Measurements from ENCODE around the gene ANO10. TPM values are rescaled to one million over a fixed set of nuclear protein-coding genes. Genes with fewer than 3 reads are reported as not detected.
"Not testable (repeated sequence)": the region's sequence is repeated elsewhere in the genome, so short reads cannot be mapped to it uniquely, and the experiment has no call there.

The ANO10 gene, protein sequence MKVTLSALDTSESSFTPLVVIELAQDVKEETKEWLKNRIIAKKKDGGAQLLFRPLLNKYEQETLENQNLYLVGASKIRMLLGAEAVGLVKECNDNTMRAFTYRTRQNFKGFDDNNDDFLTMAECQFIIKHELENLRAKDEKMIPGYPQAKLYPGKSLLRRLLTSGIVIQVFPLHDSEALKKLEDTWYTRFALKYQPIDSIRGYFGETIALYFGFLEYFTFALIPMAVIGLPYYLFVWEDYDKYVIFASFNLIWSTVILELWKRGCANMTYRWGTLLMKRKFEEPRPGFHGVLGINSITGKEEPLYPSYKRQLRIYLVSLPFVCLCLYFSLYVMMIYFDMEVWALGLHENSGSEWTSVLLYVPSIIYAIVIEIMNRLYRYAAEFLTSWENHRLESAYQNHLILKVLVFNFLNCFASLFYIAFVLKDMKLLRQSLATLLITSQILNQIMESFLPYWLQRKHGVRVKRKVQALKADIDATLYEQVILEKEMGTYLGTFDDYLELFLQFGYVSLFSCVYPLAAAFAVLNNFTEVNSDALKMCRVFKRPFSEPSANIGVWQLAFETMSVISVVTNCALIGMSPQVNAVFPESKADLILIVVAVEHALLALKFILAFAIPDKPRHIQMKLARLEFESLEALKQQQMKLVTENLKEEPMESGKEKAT
- total RNA-seq, result 100 to 1,000 TPM in 1 of 4 donors, 10 to 100 TPM in 3; 32.8 to 111 (median 54.3) TPM

DNA sequence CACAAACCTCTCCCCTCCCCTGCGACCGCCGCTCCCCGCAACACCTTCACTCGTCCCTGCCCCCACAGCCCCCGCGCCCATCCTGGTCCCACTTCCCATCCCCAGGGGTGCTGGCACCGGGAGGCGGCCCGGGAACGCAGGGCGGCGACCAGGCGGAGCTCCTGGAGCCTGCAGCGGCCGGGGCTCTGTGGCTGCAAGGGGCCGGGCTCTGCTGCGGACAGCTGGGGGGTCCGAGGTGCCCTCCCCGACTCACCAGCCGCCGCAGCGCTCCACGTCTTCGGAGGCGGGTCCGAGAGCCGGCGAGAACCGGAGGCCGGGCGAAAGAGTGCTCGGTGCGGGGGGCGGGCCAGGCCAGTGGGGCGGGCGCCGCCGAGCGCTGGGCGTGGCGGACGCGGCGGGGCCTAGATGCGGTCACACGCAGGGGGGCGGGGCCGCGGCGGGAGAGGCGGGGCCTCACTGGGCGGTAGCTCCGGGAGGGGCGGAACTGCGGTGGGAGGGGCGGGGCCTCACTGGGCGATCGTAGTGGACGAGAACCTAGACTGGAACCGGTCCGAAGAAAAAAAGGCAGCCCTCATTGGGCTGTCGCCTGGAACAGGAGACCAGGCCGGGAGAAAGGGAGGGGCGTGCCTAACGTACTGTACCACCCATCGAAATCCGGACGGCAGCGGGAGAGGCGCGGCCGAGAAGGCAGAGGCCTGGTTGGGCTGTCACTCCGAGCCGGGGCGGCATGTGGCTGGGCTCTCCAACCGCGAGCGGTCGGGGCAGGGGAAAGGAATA, at the start of gene ANO10:
ANO10 (minus strand) TSS at position 356 of the 777 bp plus-strand sequence. CDS start 16,159 bp downstream, outside the sequence.
- Histone ChIP-seq H3K4me1 (no peaks in the 10 kb centered on the region), H3K27ac (peak within 1 kb of the TSS; percentile 84 to 93), H3K36me3 (no peaks in the 10 kb centered on the region), H3K27me3 (no peaks in the 10 kb centered on the region), H3K4me3 (peak within 1 kb of the TSS; percentile 78 to 97), H3K9me3 (no peaks in the 10 kb centered on the region)
- DNase-seq, result peak; percentile 99
- intact Hi-C loops (cut with DNase I; ENCODE audit: low total_unique reads), result no loop called here
- TF ChIP-seq POLR2A (IDR thresholded peaks at IDR 0.05), result peak; percentile 59 to 94
- TF ChIP-seq, protein P1, sequence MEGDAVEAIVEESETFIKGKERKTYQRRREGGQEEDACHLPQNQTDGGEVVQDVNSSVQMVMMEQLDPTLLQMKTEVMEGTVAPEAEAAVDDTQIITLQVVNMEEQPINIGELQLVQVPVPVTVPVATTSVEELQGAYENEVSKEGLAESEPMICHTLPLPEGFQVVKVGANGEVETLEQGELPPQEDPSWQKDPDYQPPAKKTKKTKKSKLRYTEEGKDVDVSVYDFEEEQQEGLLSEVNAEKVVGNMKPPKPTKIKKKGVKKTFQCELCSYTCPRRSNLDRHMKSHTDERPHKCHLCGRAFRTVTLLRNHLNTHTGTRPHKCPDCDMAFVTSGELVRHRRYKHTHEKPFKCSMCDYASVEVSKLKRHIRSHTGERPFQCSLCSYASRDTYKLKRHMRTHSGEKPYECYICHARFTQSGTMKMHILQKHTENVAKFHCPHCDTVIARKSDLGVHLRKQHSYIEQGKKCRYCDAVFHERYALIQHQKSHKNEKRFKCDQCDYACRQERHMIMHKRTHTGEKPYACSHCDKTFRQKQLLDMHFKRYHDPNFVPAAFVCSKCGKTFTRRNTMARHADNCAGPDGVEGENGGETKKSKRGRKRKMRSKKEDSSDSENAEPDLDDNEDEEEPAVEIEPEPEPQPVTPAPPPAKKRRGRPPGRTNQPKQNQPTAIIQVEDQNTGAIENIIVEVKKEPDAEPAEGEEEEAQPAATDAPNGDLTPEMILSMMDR (IDR thresholded peaks at IDR 0.05), result peak in 1 of 4 experiments; percentile 5

DNA sequence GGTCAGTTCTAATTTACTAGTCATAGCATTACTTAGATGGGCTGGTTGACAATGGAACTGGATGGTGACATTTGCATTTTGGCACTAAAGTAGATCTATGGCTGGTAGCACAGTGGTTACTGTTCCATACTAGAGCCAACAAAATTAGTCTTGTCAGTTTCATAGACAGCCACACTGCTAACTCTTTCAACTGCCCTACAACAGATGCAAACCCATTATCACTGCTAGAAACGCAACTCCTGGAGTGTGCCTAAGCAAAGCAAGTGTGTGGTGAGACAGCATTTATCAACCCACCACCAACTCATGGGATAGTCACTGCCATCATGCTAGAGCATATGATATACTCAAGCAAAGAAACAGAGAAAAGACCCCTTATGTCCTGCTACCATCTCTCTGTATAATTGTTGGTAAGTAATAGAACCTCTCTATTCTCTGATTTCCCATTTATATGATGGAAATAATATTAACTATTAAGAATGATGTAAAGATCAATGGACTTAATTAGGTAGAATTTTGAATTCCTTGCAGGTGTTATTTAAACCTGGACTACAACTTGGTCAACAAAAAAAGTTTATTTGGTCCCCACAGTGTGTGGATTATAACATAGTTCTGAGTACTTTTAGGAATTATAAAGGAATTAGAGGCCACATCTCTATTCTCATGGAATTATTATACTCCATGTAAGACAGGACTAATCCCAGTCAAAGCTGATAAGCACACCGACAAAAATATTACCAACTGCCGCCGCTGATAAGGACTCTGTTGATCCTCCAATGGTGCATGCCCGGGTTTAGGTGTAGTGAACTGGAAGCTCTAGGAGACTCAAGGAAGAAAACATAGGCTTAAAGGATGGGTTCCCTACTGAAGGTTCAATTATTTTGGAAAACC, 49.1 kb upstream of the ANO10 start:
- Histone ChIP-seq H3K4me3 (no peak overlapping the region), H3K27me3 (no peaks in the 10 kb centered on the region), H3K4me1 (no peaks in the 10 kb centered on the region), H3K36me3 (no peaks in the 10 kb centered on the region), H3K9me3 (no peaks in the 10 kb centered on the region), H3K27ac (no peak overlapping the region)
- intact Hi-C loops (cut with DNase I; ENCODE audit: low total_unique reads), result no loop called here
- no peak for DNase-seq
- TF ChIP-seq, protein P1 (IDR thresholded peaks at IDR 0.05), result no peak
- TF ChIP-seq POLR2A (IDR thresholded peaks at IDR 0.05), result no peak

DNA sequence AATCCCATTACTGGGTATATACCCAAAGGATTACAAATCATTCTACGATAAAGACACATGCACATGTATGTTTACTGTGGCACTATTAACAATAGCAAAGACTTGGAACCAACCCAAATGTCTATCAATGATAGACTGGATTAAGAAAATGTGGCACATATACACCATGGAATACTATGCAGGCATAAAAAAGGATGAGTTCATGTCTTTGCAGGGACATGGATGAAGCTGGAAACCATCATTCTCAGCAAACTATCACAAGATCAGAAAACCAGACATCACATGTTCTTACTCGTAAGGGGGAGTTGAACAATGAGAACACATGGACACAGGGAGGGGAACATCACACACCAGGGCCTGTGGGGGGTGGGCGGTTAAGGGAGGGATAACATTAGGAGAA, 43.2 kb upstream of the ANO10 start:
- H3K36me3 ChIP-seq; H3K4me3 ChIP-seq; H3K9me3 ChIP-seq; H3K27me3 ChIP-seq; DNase-seq; H3K27ac ChIP-seq; H3K4me1 ChIP-seq; intact Hi-C loops (cut with DNase I; ENCODE audit: low total_unique reads): not testable (repeated sequence)

DNA sequence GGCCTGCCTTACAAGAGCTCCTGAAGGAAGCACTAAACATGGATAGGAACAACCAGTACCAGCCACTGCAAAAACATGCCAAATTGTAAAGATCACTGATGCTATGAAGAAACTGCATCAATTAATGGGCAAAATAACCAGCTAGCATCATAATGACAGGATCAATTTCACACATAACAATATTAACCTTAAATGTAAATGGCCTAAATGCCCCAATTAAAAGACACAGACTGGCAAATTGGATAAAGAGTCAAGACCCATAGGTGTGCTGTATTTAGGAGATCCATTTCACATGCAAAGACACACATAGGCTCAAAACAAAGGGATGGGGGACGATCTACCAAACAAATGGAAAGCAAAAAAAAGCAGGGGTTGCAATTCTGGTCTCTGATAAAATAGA, 39.6 kb upstream of the ANO10 start:
- DNase-seq; H3K9me3 ChIP-seq; intact Hi-C loops (cut with DNase I; ENCODE audit: low total_unique reads); H3K4me3 ChIP-seq; H3K36me3 ChIP-seq; H3K27ac ChIP-seq; H3K27me3 ChIP-seq; H3K4me1 ChIP-seq: not testable (repeated sequence)

DNA sequence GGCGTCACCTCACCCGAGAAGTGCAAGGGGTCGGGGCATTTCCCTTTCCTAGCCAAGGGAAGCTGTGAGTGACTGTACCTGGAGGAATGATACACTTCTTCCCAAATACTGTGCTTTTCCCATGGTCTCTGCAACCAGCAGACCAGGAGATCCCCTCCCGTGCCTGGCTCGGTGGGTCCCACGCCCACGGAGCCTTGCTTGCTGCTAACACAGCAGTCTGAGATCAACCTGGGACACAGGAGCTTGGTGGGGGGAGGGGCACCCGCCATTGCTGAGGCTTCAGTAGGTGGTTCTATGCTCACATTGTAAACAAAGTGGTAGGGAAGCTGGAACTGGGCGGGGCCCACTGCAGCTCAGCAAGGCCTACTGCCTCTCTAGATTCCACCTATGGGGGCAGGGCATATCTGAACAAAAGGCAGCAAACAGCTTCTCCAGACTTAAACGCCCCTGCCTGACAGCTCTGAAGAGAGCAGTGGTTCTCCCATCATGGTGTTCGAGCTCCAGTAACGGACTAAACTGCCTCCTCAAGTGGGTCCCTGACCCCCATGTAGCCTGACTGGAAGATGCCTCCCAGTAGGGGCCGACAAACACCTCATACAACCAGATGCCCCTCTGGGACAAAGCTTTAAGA, 37.6 kb upstream of the ANO10 start:
- H3K9me3 ChIP-seq, result no peaks in the 10 kb centered on the region
- H3K36me3 ChIP-seq, result no peaks in the 10 kb centered on the region
- no peaks in the 10 kb centered on the region for H3K4me1 ChIP-seq
- TF ChIP-seq, protein P1 (IDR thresholded peaks at IDR 0.05), result no peak
- TF ChIP-seq POLR2A (IDR thresholded peaks at IDR 0.05), result no peak
- no peak for DNase-seq
- H3K27ac ChIP-seq, result no peak overlapping the region
- no peak overlapping the region for H3K4me3 ChIP-seq
- H3K27me3 ChIP-seq, result no peaks in the 10 kb centered on the region
- intact Hi-C loops (cut with DNase I; ENCODE audit: low total_unique reads), result no loop called here

DNA sequence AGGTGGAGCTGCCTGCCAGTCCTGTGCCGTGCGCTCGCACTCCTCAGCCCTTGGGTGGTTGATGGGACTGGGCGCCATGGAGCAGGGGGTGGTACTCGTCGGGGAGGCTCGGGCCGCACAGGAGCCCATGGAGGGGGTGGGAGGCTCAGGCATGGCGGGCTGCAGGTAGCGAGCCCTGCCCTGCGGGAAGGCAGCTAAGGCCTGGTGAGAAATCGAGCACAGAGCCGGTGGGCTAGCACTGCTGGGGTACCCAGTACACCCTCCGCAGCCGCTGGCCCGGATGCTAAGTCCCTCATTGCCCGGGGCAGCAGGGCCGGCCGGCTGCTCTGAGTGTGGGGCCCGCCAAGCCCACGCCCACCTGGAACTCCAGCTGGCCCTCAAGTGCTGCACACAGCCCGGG, 34.6 kb upstream of the ANO10 start:
- DNase-seq; intact Hi-C loops (cut with DNase I; ENCODE audit: low total_unique reads); H3K9me3 ChIP-seq; H3K4me1 ChIP-seq; H3K27me3 ChIP-seq; H3K36me3 ChIP-seq; H3K27ac ChIP-seq; H3K4me3 ChIP-seq: not testable (repeated sequence)

Data from uterus (tissue), 4 donors.